HepG2 (cell line): ENCODE measurements around the gene MTHFS. TPM values are rescaled to one million over a fixed set of nuclear protein-coding genes. Genes with fewer than 3 reads are reported as not detected.
"Not testable (repeated sequence)": the region's sequence is repeated elsewhere in the genome, so short reads cannot be mapped to it uniquely, and the experiment has no call there.

ENCODE experiments used
- ATAC-seq: fragments of 200-7000 bp; cut with Tn5 transposase; 3 replicates; pipeline ENCODE4 v1.9.1; 2020; ENCODE audit warnings: mild to moderate bottlenecking, moderate library complexity
- BruUV-seq: library from RNA; stranded (reverse); fragments of 400-500 nt; replicated peaks from 2 replicates; lab custom pipeline; 2021; lab: Mats Ljungman, UMichigan
- CTCF ChIA-PET: fragments of 300-600 bp; formaldehyde crosslinking; extraction: SDS; loops from one replicate; lab custom pipeline; 2021; ENCODE audit warnings: low total read pairs, inconsistent platforms, low intra/inter-chr PET ratio; lab: Yijun Ruan, JAX
- POLR2A ChIA-PET: fragments of 350-600 bp; sonication (Branson Sonifier 250); formaldehyde crosslinking; loops from one replicate; lab custom pipeline; 2020; ENCODE audit warnings: antibody characterized with exemption, inconsistent platforms; lab: Yijun Ruan, JAX
- DNase-seq: peaks from one replicate; pipeline ENCODE4 v3.0.0-alpha.2; 2015; ENCODE audit warnings: low spot score
- FAIRE-seq: peaks from 3 replicates; lab custom pipeline; 2011; peaks lifted over from hg19 to GRCh38; lab: Jason Lieb, UNC
- H2AFZ ChIP-seq: one replicate; pipeline ENCODE4 v1.6.1; 2011; ENCODE audit warnings: low read length, inconsistent platforms
- H3K27ac ChIP-seq: fragments of 300-600 bp; 3 replicates; pipeline ENCODE4 v1.8.0; 2011; ENCODE audit warnings: mixed run types, mild to moderate bottlenecking, mixed read lengths, low read length, inconsistent platforms; ENCODE audit not compliant: insufficient read depth; ENCODE audit errors: extremely low read length
- H3K27me3 ChIP-seq, 2 experiments: fragments of 200-600 bp in 1 of 2; 2 replicates in 1 of 2; 3 replicates in 1 of 2; pipeline versions ENCODE4 v1.6.0 to v1.8.0; 2011; ENCODE audit warnings: low read length in 2 of 2, mild to moderate bottlenecking in 2 of 2, moderate library complexity in 2 of 2, inconsistent platforms in 1 of 2; ENCODE audit not compliant: insufficient read depth in 2 of 2, control insufficient read depth in 1 of 2
- H3K36me3 ChIP-seq, 2 experiments: fragments of 200-600 bp in 1 of 2; replicated peaks in 1 of 2; 2 replicates in 1 of 2; 3 replicates in 1 of 2; pipeline versions ENCODE4 v1.5.1 to v1.8.0; 2011; ENCODE audit warnings: low read length in 2 of 2, inconsistent platforms in 1 of 2; ENCODE audit not compliant: insufficient read depth in 2 of 2, control insufficient read depth in 1 of 2
- H3K4me1 ChIP-seq: 2 replicates; pipeline ENCODE4 v1.5.1; 2012; ENCODE audit warnings: low read length, inconsistent platforms; ENCODE audit not compliant: insufficient read depth
- H3K4me2 ChIP-seq: 2 replicates; pipeline ENCODE4 v1.6.0; 2011; ENCODE audit warnings: low read depth, low read length, inconsistent platforms
- H3K4me3 ChIP-seq, 3 experiments: fragments of 200-600 bp in 1 of 3; sonication (generic), shearing (Covaris generic) in 1 of 3; replicated peaks in 1 of 3; 2 replicates each; pipeline ENCODE4 v1.5.1; 2011 to 2016; ENCODE audit warnings: low read length in 3 of 3, inconsistent platforms in 2 of 3, low read depth in 2 of 3, mild to moderate bottlenecking in 2 of 3, control low read depth in 1 of 3, mixed read lengths in 1 of 3; ENCODE audit not compliant: insufficient read depth in 1 of 3
- H3K79me2 ChIP-seq: one replicate; pipeline ENCODE4 v1.6.1; 2011; ENCODE audit warnings: low read length, inconsistent platforms; ENCODE audit not compliant: insufficient read depth
- H3K9ac ChIP-seq: 2 replicates; pipeline ENCODE4 v1.6.0; 2011; ENCODE audit warnings: mild to moderate bottlenecking, low read depth, low read length, inconsistent platforms; ENCODE audit not compliant: insufficient read depth
- H3K9me3 ChIP-seq: 2 replicates; pipeline ENCODE4 v1.5.1; 2012; ENCODE audit warnings: mild to moderate bottlenecking, low read length
- H4K20me1 ChIP-seq: 2 replicates; pipeline ENCODE4 v1.6.0; 2011; ENCODE audit warnings: inconsistent platforms, mild to moderate bottlenecking, low read length, moderate library complexity; ENCODE audit not compliant: insufficient read depth
- BRCA1 ChIP-seq: sonication (generic); formaldehyde crosslinking; IDR thresholded peaks from 2 replicates; pipeline ENCODE4 v1.4.0; 2020; ENCODE audit warnings: missing genetic modification reagents
- DBP ChIP-seq: sonication (generic); formaldehyde crosslinking; IDR thresholded peaks from 2 replicates; pipeline ENCODE4 v1.4.0; 2020; ENCODE audit warnings: missing genetic modification reagents; ENCODE audit errors: not compliant biosample characterization
- KAT2B ChIP-seq: fragments of 150-350 bp; IDR thresholded peaks from 2 replicates; pipeline ENCODE4 v1.6.1; 2014; ENCODE audit warnings: low read depth, low read length, borderline replicate concordance
- NFKB2 ChIP-seq: sonication (generic); formaldehyde crosslinking; IDR thresholded peaks from 2 replicates; pipeline ENCODE4 v1.4.0; 2020; ENCODE audit warnings: missing genetic modification reagents, borderline replicate concordance
- PRPF4 ChIP-seq: fragments of 200-400 bp; formaldehyde crosslinking; IDR thresholded peaks from 2 replicates; pipeline ENCODE4 v1.6.1; 2016; ENCODE audit warnings: low read length, low read depth; ENCODE audit not compliant: poor library complexity, severe bottlenecking
- SMAD9 ChIP-seq: sonication (generic); formaldehyde crosslinking; IDR thresholded peaks from 2 replicates; pipeline ENCODE4 v1.5.1; 2020; ENCODE audit warnings: mild to moderate bottlenecking, missing genetic modification reagents
- ZBTB38 ChIP-seq: sonication (generic); formaldehyde crosslinking; IDR thresholded peaks from 2 replicates; pipeline ENCODE4 v1.5.1; 2020; ENCODE audit warnings: mild to moderate bottlenecking, missing genetic modification reagents
- ZKSCAN5 ChIP-seq: sonication (generic); formaldehyde crosslinking; IDR thresholded peaks from 2 replicates; pipeline ENCODE4 v1.5.1; 2020; ENCODE audit warnings: mild to moderate bottlenecking, missing genetic modification reagents
- ZNF460 ChIP-seq: sonication (generic); formaldehyde crosslinking; IDR thresholded peaks from 2 replicates; pipeline ENCODE4 v1.5.1; 2020; ENCODE audit warnings: missing genetic modification reagents, mild to moderate bottlenecking, borderline replicate concordance
- ZNF530 ChIP-seq: sonication (generic); formaldehyde crosslinking; IDR thresholded peaks from 2 replicates; pipeline ENCODE4 v1.5.0; 2020; ENCODE audit warnings: low read depth, mild to moderate bottlenecking, missing genetic modification reagents
- ZNF670 ChIP-seq: sonication (generic); formaldehyde crosslinking; IDR thresholded peaks from 2 replicates; pipeline ENCODE4 v1.8.0; 2022; ENCODE audit warnings: mild to moderate bottlenecking, missing genetic modification reagents, borderline replicate concordance
- WGBS: methylation state at CpG from one replicate; pipeline ENCODE4 v1.1.6; 2017; ENCODE audit warnings: low lambda C conversion rate; 5-methylcytosine and 5-hydroxymethylcytosine counted together
- in situ Hi-C: cut with HindIII; loops from 2 replicates; pipeline ENCODE4 v1.10.0; 2017; ENCODE audit warnings: low pct_unique_long_range_greater_than_20kb; ENCODE audit not compliant: extremely low pct_ligation_motif_present
- intact Hi-C: fragments of 100-400 bp; cut with micrococcal nuclease; formaldehyde crosslinking; loops from one replicate; pipeline ENCODE4 v1.10.0; 2022; ENCODE audit not compliant: unreplicated experiment
- polyA plus RNA-seq, 8 experiments: library from polyadenylated mRNA; depleted of rRNA in 3 of 8; stranded (reverse) in 7 of 8; unstranded in 1 of 8; fragments of >200 nt; fragmentation: Illumina TruSeq in 4 of 8; extraction: Trizol in 4 of 8; gene quantifications; 2 replicates each; pipeline versions ENCODE4 v1.2.1 to v1.2.3, GENCODE V29; 2011 to 2016; ENCODE audit warnings: low read depth in 4 of 8, missing spikeins in 1 of 8, mixed read lengths in 1 of 8; ENCODE audit not compliant: insufficient read depth in 1 of 8
- total RNA-seq, 5 experiments: library from RNA; depleted of rRNA; stranded (reverse); fragments of >200 nt; fragmentation: Illumina TruSeq; extraction: Trizol; gene quantifications; 2 replicates each; pipeline ENCODE4 v1.2.3, GENCODE V29; 2016; ENCODE audit warnings: low read depth in 1 of 5
- TF ChIP-seq, protein P1 (sequence below): sonication (generic); formaldehyde crosslinking; IDR thresholded peaks from 2 replicates; pipeline ENCODE4 v1.4.0; 2020; ENCODE audit warnings: missing genetic modification reagents

Gene MTHFS
- total and polyA plus RNA-seq, 2 of the 13 experiments (the other 11 are each of a cell fraction or from before 2014, with no cell fraction given), result 37.0 to 49.7 TPM

- no peak for TF ChIP-seq DBP (CRISPR knock-in tag)
Observed at GRCh38 chr15:79929412-79929811, 32.6 kb upstream of the MTHFS start (continued).

- H3K9ac ChIP-seq, H3K4me2 ChIP-seq, H3K27me3 ChIP-seq, ATAC-seq, CTCF ChIA-PET, intact Hi-C loops, BruUV-seq, H3K27ac ChIP-seq, H4K20me1 ChIP-seq, H3K9me3 ChIP-seq, H3K4me3 ChIP-seq, H3K36me3 ChIP-seq, in situ Hi-C loops, DNase-seq, H2AFZ ChIP-seq, FAIRE-seq, POLR2A ChIA-PET: not testable (repeated sequence)
- Histone ChIP-seq H3K79me2 (peaks cover 19% of the 10 kb centered on the region), H3K4me1 (peaks cover 19% of the 10 kb centered on the region)
- 95% methylated on average over 4 of the region's 36 CpGs for WGBS
Observed at GRCh38 chr15:79926116-79926515, 29.3 kb upstream of the MTHFS start.

DNA sequence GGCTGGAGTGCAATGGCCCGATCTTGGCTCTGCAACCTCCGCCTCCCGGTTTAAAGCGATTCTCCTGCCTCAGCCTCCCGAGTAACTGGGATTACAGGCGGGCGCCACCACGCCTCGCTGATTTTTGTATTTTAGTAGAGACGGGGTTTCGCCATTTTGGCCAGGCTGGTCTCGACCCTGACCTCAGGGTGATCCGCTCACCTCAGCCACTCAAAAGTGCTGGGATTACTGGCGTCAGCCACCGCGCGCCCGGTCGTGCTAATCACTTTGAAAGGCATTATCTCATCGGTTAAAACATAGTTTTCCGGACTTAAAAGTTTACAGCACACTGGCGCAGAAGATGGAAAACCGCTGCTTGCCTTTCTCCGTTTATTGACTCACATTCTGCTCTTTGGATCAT is 27.6 kb upstream of the MTHFS start:
- no TSS peak for BruUV-seq
- FAIRE-seq, result no peak
- TF ChIP-seq BRCA1 (CRISPR knock-in tag) (0 out of 2 replicates have a peak, but pooled peaks have one; percentile 1), ZNF460 (CRISPR knock-in tag) (peak; percentile 91), SMAD9 (CRISPR knock-in tag) (no peak), ZBTB38 (CRISPR knock-in tag) (peak; percentile 92), KAT2B (no peak), PRPF4 (peak; percentile 64), ZNF530 (CRISPR knock-in tag) (no peak), ZNF670 (0 out of 2 replicates have a peak, but pooled peaks have one; percentile 19), ZKSCAN5 (CRISPR knock-in tag) (no peak), NFKB2 (CRISPR knock-in tag) (peak; percentile 2; the same call in 1 of the 2 replicates)
- TF ChIP-seq, protein P1, sequence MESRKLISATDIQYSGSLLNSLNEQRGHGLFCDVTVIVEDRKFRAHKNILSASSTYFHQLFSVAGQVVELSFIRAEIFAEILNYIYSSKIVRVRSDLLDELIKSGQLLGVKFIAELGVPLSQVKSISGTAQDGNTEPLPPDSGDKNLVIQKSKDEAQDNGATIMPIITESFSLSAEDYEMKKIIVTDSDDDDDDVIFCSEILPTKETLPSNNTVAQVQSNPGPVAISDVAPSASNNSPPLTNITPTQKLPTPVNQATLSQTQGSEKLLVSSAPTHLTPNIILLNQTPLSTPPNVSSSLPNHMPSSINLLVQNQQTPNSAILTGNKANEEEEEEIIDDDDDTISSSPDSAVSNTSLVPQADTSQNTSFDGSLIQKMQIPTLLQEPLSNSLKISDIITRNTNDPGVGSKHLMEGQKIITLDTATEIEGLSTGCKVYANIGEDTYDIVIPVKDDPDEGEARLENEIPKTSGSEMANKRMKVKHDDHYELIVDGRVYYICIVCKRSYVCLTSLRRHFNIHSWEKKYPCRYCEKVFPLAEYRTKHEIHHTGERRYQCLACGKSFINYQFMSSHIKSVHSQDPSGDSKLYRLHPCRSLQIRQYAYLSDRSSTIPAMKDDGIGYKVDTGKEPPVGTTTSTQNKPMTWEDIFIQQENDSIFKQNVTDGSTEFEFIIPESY, result peak; percentile 24; the same call in 1 of the 2 replicates

More for the DNA sequence above, 27.6 kb upstream of the MTHFS start:
- peak overlapping the region; percentile 65 for H3K4me2 ChIP-seq
- no peaks in the 10 kb centered on the region; a peak in 1 of 5 replicates for H3K27me3 ChIP-seq
- H3K9me3 ChIP-seq, result peaks cover 13% of the 10 kb centered on the region
- peaks cover 2 to 4% of the 10 kb centered on the region in 2 experiments; a peak in 2 of 5 replicates for H3K36me3 ChIP-seq
- H3K79me2 ChIP-seq, result peaks cover 27% of the 10 kb centered on the region
- 84% methylated on average over 24 of the region's 24 CpGs for WGBS
- ChIA-PET POLR2A (interaction anchor here (0.7 to 2.7 kb wide), 8 partner anchors 12 to 152 kb away, joined by 3 to 40 read pairs (median 8); partner anchors contain the start of genes MTHFS and ZFAND6), CTCF (interaction anchor here (1.2 kb wide), 1 partner anchor 69 kb away, joined by 3 read pairs; no protein-coding TSS in a partner anchor)
- intact Hi-C loops, result loop anchor here (5.0 kb wide), 2 partner anchors 37 to 53 kb away; no protein-coding TSS in a partner anchor
- ATAC-seq (no peak), DNase-seq (no peak)
- no peak overlapping the region for H2AFZ ChIP-seq
- in situ Hi-C loops, result no loop called here
- H3K27ac ChIP-seq, result peak overlapping the region; percentile 93
- peak overlapping the region; percentile 73 for H3K9ac ChIP-seq
- peak overlapping the region; percentile 54 to 99 (median 94) for H3K4me3 ChIP-seq
- peaks cover 19% of the 10 kb centered on the region for H3K4me1 ChIP-seq
- no peaks in the 10 kb centered on the region for H4K20me1 ChIP-seq
